ENCODE data around the gene INF2.
"Not testable (repeated sequence)": the region's sequence is repeated elsewhere in the genome, so short reads cannot be mapped to it uniquely, and the experiment has no call there.

DNA sequence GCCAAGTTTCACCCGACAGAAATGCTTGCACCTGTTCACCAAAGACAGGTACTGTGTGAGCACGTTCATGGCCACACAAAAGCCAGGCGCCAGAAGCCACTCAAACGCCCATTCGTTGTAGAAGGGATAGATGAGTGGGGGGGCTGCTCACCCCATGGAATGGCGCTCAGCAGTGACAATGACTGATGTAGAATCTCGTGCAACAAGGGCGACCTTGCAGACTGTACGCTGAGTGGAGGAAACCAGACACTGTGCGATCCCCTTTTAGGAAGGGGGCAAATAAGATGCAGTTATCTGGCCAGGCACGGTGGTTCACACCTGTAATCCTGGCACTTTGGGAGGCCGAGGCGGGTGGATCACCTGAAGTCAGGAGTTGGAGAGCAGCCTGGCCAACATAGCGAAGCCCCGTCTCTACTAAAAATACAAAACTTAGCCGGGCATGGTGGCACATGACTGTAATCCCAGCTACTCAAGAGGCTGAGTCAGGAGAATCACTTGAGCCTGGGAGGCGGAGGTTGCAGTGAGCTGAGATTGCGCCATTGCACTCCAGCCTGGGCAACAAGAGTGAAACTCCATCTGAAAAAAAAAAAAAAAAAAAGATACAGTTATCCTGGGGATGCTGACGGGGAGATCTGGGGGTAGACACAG lies 18.0 kb upstream of the INF2 start:
- TF ChIP-seq, protein P1, sequence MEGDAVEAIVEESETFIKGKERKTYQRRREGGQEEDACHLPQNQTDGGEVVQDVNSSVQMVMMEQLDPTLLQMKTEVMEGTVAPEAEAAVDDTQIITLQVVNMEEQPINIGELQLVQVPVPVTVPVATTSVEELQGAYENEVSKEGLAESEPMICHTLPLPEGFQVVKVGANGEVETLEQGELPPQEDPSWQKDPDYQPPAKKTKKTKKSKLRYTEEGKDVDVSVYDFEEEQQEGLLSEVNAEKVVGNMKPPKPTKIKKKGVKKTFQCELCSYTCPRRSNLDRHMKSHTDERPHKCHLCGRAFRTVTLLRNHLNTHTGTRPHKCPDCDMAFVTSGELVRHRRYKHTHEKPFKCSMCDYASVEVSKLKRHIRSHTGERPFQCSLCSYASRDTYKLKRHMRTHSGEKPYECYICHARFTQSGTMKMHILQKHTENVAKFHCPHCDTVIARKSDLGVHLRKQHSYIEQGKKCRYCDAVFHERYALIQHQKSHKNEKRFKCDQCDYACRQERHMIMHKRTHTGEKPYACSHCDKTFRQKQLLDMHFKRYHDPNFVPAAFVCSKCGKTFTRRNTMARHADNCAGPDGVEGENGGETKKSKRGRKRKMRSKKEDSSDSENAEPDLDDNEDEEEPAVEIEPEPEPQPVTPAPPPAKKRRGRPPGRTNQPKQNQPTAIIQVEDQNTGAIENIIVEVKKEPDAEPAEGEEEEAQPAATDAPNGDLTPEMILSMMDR (IDR thresholded peaks at IDR 0.05) = not testable (repeated sequence)
- not testable (repeated sequence) for TF ChIP-seq EZH2, EZH2phosphoT487 (IDR thresholded peaks at IDR 0.05)

Measured in neural progenitor cell (in vitro differentiated cells).